ENCODE measurements around the gene TMEM242. TPM values are rescaled to one million over a fixed set of nuclear protein-coding genes. Genes with fewer than 3 reads are reported as not detected.

Gene TMEM242
- total RNA-seq, 6 experiments from 2014 or later = 4.4 to 8.8 (median 7.3) TPM

DNA sequence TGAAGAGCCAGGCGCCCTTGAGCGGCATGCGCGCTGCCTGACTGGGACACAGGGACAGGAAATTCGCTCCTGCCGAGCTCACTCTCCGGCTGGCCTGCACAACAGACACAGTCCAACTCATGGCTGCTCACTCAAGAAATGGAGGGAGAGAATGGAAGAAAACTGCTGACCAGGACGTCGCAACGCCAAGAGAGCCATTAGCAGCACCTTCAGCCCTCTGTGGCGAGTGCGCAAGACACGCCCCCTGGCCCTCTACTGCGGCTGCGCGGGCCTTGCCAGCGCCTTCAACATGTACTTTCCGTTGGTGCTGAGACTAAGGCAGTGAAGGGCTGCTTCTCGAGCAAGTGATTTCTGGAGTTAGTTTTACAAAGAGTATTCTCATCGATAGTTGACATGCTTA is 23.3 kb downstream of the TMEM242 start:
- Histone ChIP-seq H3K4me1 (peaks cover 0 to 28% (median 7%) of the 10 kb centered on the region in 4 donors), H3K4me3 (no peak overlapping the region), H3K9me3 (no peaks in the 10 kb centered on the region), H3K36me3 (no peaks in the 10 kb centered on the region), H3K27ac (no peak overlapping the region), H3K27me3 (no peaks in the 10 kb centered on the region)
- intact Hi-C loops (cut with DNase I) = no loop called here
- WGBS (ENCODE audit: insufficient coverage, low coverage, low lambda C conversion rate, missing lambda C conversion rate) = 95% methylated on average over 13 of the region's 20 CpGs
- ATAC-seq (no peak), DNase-seq (no peak)
- TF ChIP-seq, protein P1, sequence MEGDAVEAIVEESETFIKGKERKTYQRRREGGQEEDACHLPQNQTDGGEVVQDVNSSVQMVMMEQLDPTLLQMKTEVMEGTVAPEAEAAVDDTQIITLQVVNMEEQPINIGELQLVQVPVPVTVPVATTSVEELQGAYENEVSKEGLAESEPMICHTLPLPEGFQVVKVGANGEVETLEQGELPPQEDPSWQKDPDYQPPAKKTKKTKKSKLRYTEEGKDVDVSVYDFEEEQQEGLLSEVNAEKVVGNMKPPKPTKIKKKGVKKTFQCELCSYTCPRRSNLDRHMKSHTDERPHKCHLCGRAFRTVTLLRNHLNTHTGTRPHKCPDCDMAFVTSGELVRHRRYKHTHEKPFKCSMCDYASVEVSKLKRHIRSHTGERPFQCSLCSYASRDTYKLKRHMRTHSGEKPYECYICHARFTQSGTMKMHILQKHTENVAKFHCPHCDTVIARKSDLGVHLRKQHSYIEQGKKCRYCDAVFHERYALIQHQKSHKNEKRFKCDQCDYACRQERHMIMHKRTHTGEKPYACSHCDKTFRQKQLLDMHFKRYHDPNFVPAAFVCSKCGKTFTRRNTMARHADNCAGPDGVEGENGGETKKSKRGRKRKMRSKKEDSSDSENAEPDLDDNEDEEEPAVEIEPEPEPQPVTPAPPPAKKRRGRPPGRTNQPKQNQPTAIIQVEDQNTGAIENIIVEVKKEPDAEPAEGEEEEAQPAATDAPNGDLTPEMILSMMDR (IDR thresholded peaks at IDR 0.05) = no peak
- no peak for TF ChIP-seq POLR2A (IDR thresholded peaks at IDR 0.05)

DNA sequence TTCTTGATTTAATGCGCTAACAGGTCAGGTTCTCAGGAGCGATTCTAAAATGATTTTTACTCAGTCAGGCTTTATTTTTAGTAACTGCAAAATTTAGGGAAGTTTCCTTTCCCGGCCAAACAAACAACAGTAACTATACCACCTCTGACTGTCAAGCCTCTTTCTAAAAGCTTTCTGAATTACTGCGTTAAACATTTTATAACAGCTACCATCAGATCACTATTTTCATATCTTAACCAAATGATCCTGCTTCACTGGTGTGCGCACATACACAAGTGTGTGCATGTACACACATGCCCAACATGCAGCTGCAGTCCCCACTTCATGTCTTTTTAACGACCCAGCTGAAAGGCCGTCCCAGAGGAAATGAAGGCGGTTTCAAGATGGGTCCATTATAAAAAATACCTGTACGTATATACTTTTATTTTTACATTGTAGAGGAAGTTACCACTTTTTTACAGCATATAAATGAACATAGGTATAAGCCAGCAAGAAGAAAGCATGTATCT is 25.0 kb downstream of the TMEM242 start:
- Histone ChIP-seq H3K4me1 (peaks cover 0 to 11% (median 2%) of the 10 kb centered on the region in 4 donors), H3K9me3 (no peaks in the 10 kb centered on the region), H3K27ac (no peak overlapping the region), H3K36me3 (peaks cover 0 to 1% (median 0%) of the 10 kb centered on the region in 4 donors), H3K27me3 (no peaks in the 10 kb centered on the region), H3K4me3 (no peak overlapping the region)
- intact Hi-C loops (cut with DNase I) = no loop called here
- TF ChIP-seq, protein P1 (IDR thresholded peaks at IDR 0.05) = no peak
- no peak for TF ChIP-seq POLR2A (IDR thresholded peaks at IDR 0.05)
- no peak for DNase-seq
- no peak for ATAC-seq
- WGBS (ENCODE audit: insufficient coverage, low coverage, low lambda C conversion rate, missing lambda C conversion rate) = 63% methylated on average over 9 of the region's 9 CpGs

- ATAC-seq (no peak), DNase-seq (no peak)
- TF ChIP-seq, protein P1 (IDR thresholded peaks at IDR 0.05) = no peak
- no peak for TF ChIP-seq POLR2A (IDR thresholded peaks at IDR 0.05)
- WGBS (ENCODE audit: insufficient coverage, low coverage, low lambda C conversion rate, missing lambda C conversion rate) = 71% methylated on average over 2 of the region's 2 CpGs
- Histone ChIP-seq H3K4me1 (no peaks in the 10 kb centered on the region), H3K27me3 (no peaks in the 10 kb centered on the region), H3K4me3 (no peak overlapping the region), H3K27ac (no peak overlapping the region), H3K9me3 (no peaks in the 10 kb centered on the region), H3K36me3 (peaks cover 0 to 19% (median 4%) of the 10 kb centered on the region in 4 donors)
- intact Hi-C loops (cut with DNase I) = no loop called here
These were observed 28.7 kb downstream of the TMEM242 start for GRCh38 chr6:157294654-157295053.

DNA sequence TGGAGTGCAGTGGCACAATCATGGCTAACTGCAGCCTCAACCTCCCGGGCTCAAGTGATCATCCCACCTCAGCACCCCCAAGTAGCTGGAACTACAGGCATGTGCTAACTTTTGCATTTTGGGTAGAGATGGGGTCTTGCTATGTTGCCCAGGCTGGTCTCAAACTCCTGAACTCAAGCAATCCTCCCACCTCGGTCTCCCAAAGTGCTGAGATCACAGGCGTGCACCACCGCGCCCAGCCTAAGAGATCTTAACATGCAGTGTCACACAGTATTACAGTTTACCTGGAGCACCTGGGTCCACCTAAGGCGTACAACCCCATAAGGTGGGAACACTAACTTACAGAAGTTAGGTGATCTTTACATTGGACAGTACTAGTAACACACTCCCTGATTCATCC is 29.5 kb downstream of the TMEM242 start:
- WGBS (ENCODE audit: insufficient coverage, low coverage, low lambda C conversion rate, missing lambda C conversion rate) = 85% methylated on average over 6 of the region's 6 CpGs
- H3K4me1 ChIP-seq = no peaks in the 10 kb centered on the region
- H3K9me3 ChIP-seq = no peaks in the 10 kb centered on the region
- TF ChIP-seq POLR2A (IDR thresholded peaks at IDR 0.05) = no peak
- TF ChIP-seq, protein P1 (IDR thresholded peaks at IDR 0.05) = no peak
- H3K27ac ChIP-seq = no peak overlapping the region
- H3K36me3 ChIP-seq = peaks cover 0 to 19% (median 4%) of the 10 kb centered on the region in 4 donors
- no peaks in the 10 kb centered on the region for H3K27me3 ChIP-seq
- H3K4me3 ChIP-seq = no peak overlapping the region
- ATAC-seq (no peak), DNase-seq (no peak)
- intact Hi-C loops (cut with DNase I) = no loop called here

DNA sequence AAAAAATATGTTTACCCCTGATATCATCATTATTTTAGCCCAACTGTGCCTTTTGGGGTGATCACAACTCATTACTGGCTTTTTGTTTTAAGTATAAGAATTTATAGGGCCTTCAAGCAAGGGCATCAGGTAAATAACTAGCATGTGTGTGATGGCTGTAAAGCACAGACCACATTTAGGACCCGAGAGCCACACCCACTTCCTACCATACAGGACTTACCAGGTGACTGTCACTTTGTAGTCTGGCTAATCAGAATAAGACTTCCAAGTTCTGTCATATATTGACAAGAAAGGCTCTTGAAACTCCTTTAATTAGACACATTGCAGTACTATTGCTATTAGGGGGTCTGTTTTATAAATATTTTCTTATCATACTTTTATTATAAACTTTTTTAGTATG is 31.1 kb downstream of the TMEM242 start:
- Histone ChIP-seq H3K27me3 (no peaks in the 10 kb centered on the region), H3K4me3 (no peak overlapping the region), H3K9me3 (no peaks in the 10 kb centered on the region), H3K36me3 (peaks cover 0 to 19% (median 4%) of the 10 kb centered on the region in 4 donors), H3K27ac (no peak overlapping the region), H3K4me1 (no peaks in the 10 kb centered on the region)
- DNase-seq (no peak), ATAC-seq (no peak)
- intact Hi-C loops (cut with DNase I) = no loop called here
- TF ChIP-seq, protein P1 (IDR thresholded peaks at IDR 0.05) = no peak
- no peak for TF ChIP-seq POLR2A (IDR thresholded peaks at IDR 0.05)
- 78% methylated on average over 1 of the region's 1 CpG for WGBS (ENCODE audit: insufficient coverage, low coverage, low lambda C conversion rate, missing lambda C conversion rate)

Measured in right lobe of liver (tissue), 6 donors.